K562 (cell line): ENCODE measurements around the gene CEP44. TPM values are rescaled to one million over a fixed set of nuclear protein-coding genes. Genes with fewer than 3 reads are reported as not detected.
A peak's percentile ranks its signal among the peaks of the same experiment; 100 is the strongest.

Experiments used
- CREB5 ChIP-seq: fragments of 250-450 bp; sonication (Bioruptor Pico); IDR thresholded peaks from 2 replicates; pipeline ENCODE4 v1.5.0; 2020; ENCODE audit warnings: mild to moderate bottlenecking
- FIP1L1 ChIP-seq: fragments of 200-400 bp; formaldehyde crosslinking; IDR thresholded peaks from 2 replicates; pipeline ENCODE4 v1.6.1; 2018; ENCODE audit warnings: mild to moderate bottlenecking, low read depth, low read length; ENCODE audit not compliant: poor library complexity, severe bottlenecking
- KAT7 ChIP-seq: sonication (generic); formaldehyde crosslinking; IDR thresholded peaks from 2 replicates; pipeline ENCODE4 v1.8.0; 2022; ENCODE audit warnings: missing genetic modification reagents, mild to moderate bottlenecking, borderline replicate concordance
- PHF8 ChIP-seq: fragments of 200-600 bp; sonication (generic); IDR thresholded peaks from 2 replicates; pipeline ENCODE4 v1.6.1; 2012; ENCODE audit warnings: mixed run types, mild to moderate bottlenecking, inconsistent platforms, low read length, moderate library complexity, borderline replicate concordance
- SETDB1 ChIP-seq: IDR thresholded peaks from one replicate; pipeline ENCODE4 v1.6.1; 2012; ENCODE audit warnings: low read length, control low read depth, inconsistent platforms
- TSC22D4 ChIP-seq: fragments of 450-650 bp; IDR thresholded peaks from 2 replicates; pipeline ENCODE4 v1.6.1; 2016; ENCODE audit warnings: missing genetic modification characterization, missing biosample characterization, control low read depth
- YBX1 ChIP-seq: fragments of 450-650 bp; IDR thresholded peaks from 2 replicates; pipeline ENCODE4 v1.7.1; 2016; ENCODE audit warnings: mild to moderate bottlenecking
- ZBTB9 ChIP-seq: fragments of 450-650 bp; formaldehyde crosslinking; IDR thresholded peaks from 2 replicates; pipeline ENCODE4 v1.4.0; 2020; ENCODE audit warnings: mild to moderate bottlenecking, moderate library complexity
- ZNF239 ChIP-seq: fragments of 250-450 bp; sonication (Bioruptor Pico); IDR thresholded peaks from 2 replicates; pipeline ENCODE4 v1.4.0; 2020; ENCODE audit warnings: mild to moderate bottlenecking
- ZNF395 ChIP-seq: fragments of 200-800 bp; sonication (Bioruptor generic); IDR thresholded peaks from 2 replicates; pipeline ENCODE4 v1.6.1; 2017; ENCODE audit warnings: missing genetic modification characterization, missing compliant biosample characterization
- ZNF707 ChIP-seq: fragments of 250-450 bp; sonication (Bioruptor Pico); conservative IDR thresholded peaks from 2 replicates; pipeline ENCODE4 v1.8.0; 2022; ENCODE audit warnings: inconsistent platforms, mild to moderate bottlenecking, moderate library complexity
- ZNF785 ChIP-seq: fragments of 250-450 bp; sonication (Bioruptor Pico); IDR thresholded peaks from 2 replicates; pipeline ENCODE4 v1.4.0; 2020; ENCODE audit warnings: mild to moderate bottlenecking
- polyA plus RNA-seq, 8 experiments: library from polyadenylated mRNA; depleted of rRNA in 4 of 8; stranded (reverse) in 5 of 8; unstranded in 3 of 8; fragments of >200 nt; fragmentation: Nextera tagmentation in 2 of 8; fragmentation: Illumina TruSeq in 1 of 8; extraction: Ambion mirVana in 2 of 8; extraction: Trizol in 1 of 8; gene quantifications; 2 replicates each; pipeline versions ENCODE4 v1.2.1 to v1.2.3, GENCODE V29; 2011 to 2014; ENCODE audit warnings: inconsistent platforms in 1 of 8, missing spikeins in 1 of 8
- total RNA-seq, 7 experiments: library from RNA; depleted of rRNA in 6 of 7; stranded (reverse); fragments of >200 nt in 6 of 7; fragmentation: Illumina TruSeq in 2 of 7; extraction: Trizol in 2 of 7; gene quantifications; 2 replicates each; pipeline versions ENCODE4 v1.2.1 to v1.2.3, GENCODE V29; 2011 to 2021; ENCODE audit warnings: low replicate concordance in 1 of 7
- TF ChIP-seq, protein P1 (sequence below): IDR thresholded peaks from 2 replicates; pipeline ENCODE4 v1.6.1; 2011; ENCODE audit not compliant: insufficient read length; ENCODE audit errors: extremely low read depth
- TF ChIP-seq, protein P2 (sequence below): sonication (generic); formaldehyde crosslinking; IDR thresholded peaks from 2 replicates; pipeline ENCODE4 v1.8.0; 2023; ENCODE audit warnings: missing genetic modification reagents, mild to moderate bottlenecking, borderline replicate concordance
- TF ChIP-seq, protein P3 (sequence below): fragments of 250-450 bp; sonication (Bioruptor Pico); IDR thresholded peaks from 2 replicates; pipeline ENCODE4 v1.8.0; 2021; ENCODE audit warnings: moderate library complexity, mild to moderate bottlenecking, inconsistent platforms

CEP44 gene
- total and polyA plus RNA-seq, 9 of the 15 experiments (the other 6 are each of a cell fraction or from before 2014, with no cell fraction given) = 19.6 to 45.0 (median 24.4) TPM

- no peak for TF ChIP-seq CREB5
- no peak for TF ChIP-seq SETDB1
- TF ChIP-seq, protein P1, sequence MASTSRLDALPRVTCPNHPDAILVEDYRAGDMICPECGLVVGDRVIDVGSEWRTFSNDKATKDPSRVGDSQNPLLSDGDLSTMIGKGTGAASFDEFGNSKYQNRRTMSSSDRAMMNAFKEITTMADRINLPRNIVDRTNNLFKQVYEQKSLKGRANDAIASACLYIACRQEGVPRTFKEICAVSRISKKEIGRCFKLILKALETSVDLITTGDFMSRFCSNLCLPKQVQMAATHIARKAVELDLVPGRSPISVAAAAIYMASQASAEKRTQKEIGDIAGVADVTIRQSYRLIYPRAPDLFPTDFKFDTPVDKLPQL = no peak
- TF ChIP-seq PHF8 = peak; percentile 82
- TF ChIP-seq, protein P2, sequence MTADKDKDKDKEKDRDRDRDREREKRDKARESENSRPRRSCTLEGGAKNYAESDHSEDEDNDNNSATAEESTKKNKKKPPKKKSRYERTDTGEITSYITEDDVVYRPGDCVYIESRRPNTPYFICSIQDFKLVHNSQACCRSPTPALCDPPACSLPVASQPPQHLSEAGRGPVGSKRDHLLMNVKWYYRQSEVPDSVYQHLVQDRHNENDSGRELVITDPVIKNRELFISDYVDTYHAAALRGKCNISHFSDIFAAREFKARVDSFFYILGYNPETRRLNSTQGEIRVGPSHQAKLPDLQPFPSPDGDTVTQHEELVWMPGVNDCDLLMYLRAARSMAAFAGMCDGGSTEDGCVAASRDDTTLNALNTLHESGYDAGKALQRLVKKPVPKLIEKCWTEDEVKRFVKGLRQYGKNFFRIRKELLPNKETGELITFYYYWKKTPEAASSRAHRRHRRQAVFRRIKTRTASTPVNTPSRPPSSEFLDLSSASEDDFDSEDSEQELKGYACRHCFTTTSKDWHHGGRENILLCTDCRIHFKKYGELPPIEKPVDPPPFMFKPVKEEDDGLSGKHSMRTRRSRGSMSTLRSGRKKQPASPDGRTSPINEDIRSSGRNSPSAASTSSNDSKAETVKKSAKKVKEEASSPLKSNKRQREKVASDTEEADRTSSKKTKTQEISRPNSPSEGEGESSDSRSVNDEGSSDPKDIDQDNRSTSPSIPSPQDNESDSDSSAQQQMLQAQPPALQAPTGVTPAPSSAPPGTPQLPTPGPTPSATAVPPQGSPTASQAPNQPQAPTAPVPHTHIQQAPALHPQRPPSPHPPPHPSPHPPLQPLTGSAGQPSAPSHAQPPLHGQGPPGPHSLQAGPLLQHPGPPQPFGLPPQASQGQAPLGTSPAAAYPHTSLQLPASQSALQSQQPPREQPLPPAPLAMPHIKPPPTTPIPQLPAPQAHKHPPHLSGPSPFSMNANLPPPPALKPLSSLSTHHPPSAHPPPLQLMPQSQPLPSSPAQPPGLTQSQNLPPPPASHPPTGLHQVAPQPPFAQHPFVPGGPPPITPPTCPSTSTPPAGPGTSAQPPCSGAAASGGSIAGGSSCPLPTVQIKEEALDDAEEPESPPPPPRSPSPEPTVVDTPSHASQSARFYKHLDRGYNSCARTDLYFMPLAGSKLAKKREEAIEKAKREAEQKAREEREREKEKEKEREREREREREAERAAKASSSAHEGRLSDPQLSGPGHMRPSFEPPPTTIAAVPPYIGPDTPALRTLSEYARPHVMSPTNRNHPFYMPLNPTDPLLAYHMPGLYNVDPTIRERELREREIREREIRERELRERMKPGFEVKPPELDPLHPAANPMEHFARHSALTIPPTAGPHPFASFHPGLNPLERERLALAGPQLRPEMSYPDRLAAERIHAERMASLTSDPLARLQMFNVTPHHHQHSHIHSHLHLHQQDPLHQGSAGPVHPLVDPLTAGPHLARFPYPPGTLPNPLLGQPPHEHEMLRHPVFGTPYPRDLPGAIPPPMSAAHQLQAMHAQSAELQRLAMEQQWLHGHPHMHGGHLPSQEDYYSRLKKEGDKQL (CRISPR knock-in tag) = no peak
- TF ChIP-seq, protein P3, sequence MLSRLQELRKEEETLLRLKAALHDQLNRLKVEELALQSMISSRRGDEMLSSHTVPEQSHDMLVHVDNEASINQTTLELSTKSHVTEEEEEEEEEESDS = no peak
- no peak for TF ChIP-seq TSC22D4 (tag)
- no peak for TF ChIP-seq KAT7 (CRISPR knock-in tag)
- no peak for TF ChIP-seq ZNF785 (CRISPR knock-in tag)
- TF ChIP-seq ZBTB9 = no peak
- TF ChIP-seq FIP1L1 = no peak
- TF ChIP-seq YBX1 = no peak
- TF ChIP-seq ZNF707 (CRISPR knock-in tag) = no peak
- TF ChIP-seq ZNF395 = no peak; the same call in 1 of the 2 replicates
- TF ChIP-seq ZNF239 = no peak
Measured at GRCh38 chr4:174283507-174284471, at the start of gene CEP44, which contains the start of gene FBXO8 (continued).
